ENCODE data around the gene GYS2.

GYS2 gene

GRCh38 chr12:21615431-21615830 is 10.8 kb upstream of the GYS2 start:
- no peak overlapping the region for H3K4me2 ChIP-seq (ENCODE audit: low read depth, low read length, poor library complexity, severe bottlenecking)
- H3K27me3 ChIP-seq (ENCODE audit: low read length), result no peaks in the 10 kb centered on the region
- no peaks in the 10 kb centered on the region for H3K9me3 ChIP-seq (ENCODE audit: insufficient read depth, low read length)
- no peak overlapping the region for H3K27ac ChIP-seq (ENCODE audit: low read depth, low read length)
- H3K36me3 ChIP-seq (ENCODE audit: low read length), result no peaks in the 10 kb centered on the region
- H3F3A ChIP-seq (ENCODE audit: insufficient read depth), result no peaks in the 10 kb centered on the region
- no peaks in the 10 kb centered on the region for H3K9me2 ChIP-seq (replicated peaks; ENCODE audit: insufficient read depth, low read length)
- H3K79me2 ChIP-seq (ENCODE audit: insufficient read depth, low read length), result no peaks in the 10 kb centered on the region
- no peak for TF ChIP-seq EZH2phosphoT487 (conservative IDR thresholded peaks at IDR 0.05; ENCODE audit: low read length)
- TF ChIP-seq CTCF (IDR thresholded peaks at IDR 0.05; ENCODE audit: insufficient read depth, low read length, poor library complexity, severe bottlenecking), result no peak
- H3K4me3 ChIP-seq (ENCODE audit: insufficient read depth, low read length, poor library complexity, severe bottlenecking), result no peak overlapping the region
- no peaks in the 10 kb centered on the region for H4K20me1 ChIP-seq (ENCODE audit: low read depth, low read length)
- H3K9ac ChIP-seq (ENCODE audit: low read length), result no peak overlapping the region
- H2AFZ ChIP-seq (ENCODE audit: low read depth, low read length, severe bottlenecking), result no peak overlapping the region

GRCh38 chr12:21614506-21614905 is 9.9 kb upstream of the GYS2 start:
- H4K20me1 ChIP-seq (ENCODE audit: low read depth, low read length), result no peaks in the 10 kb centered on the region
- H3K27ac ChIP-seq (ENCODE audit: low read depth, low read length), result no peak overlapping the region
- H3K79me2 ChIP-seq (ENCODE audit: insufficient read depth, low read length), result no peaks in the 10 kb centered on the region
- H3K9me3 ChIP-seq (ENCODE audit: insufficient read depth, low read length), result no peaks in the 10 kb centered on the region
- H3K4me2 ChIP-seq (ENCODE audit: low read depth, low read length, poor library complexity, severe bottlenecking), result no peak overlapping the region
- H2AFZ ChIP-seq (ENCODE audit: low read depth, low read length, severe bottlenecking), result no peak overlapping the region
- no peaks in the 10 kb centered on the region for H3F3A ChIP-seq (ENCODE audit: insufficient read depth)
- no peaks in the 10 kb centered on the region for H3K27me3 ChIP-seq (ENCODE audit: low read length)
- no peak overlapping the region for H3K9ac ChIP-seq (ENCODE audit: low read length)
- no peak for TF ChIP-seq EZH2phosphoT487 (conservative IDR thresholded peaks at IDR 0.05; ENCODE audit: low read length)
- H3K36me3 ChIP-seq (ENCODE audit: low read length), result no peaks in the 10 kb centered on the region
- no peaks in the 10 kb centered on the region for H3K9me2 ChIP-seq (replicated peaks; ENCODE audit: insufficient read depth, low read length)
- H3K4me3 ChIP-seq (ENCODE audit: insufficient read depth, low read length, poor library complexity, severe bottlenecking), result no peak overlapping the region

- Histone ChIP-seq H3K9me3 (ENCODE audit: insufficient read depth, low read length) (no peaks in the 10 kb centered on the region), H2AFZ (ENCODE audit: low read depth, low read length, severe bottlenecking) (no peak overlapping the region), H3F3A (ENCODE audit: insufficient read depth) (no peaks in the 10 kb centered on the region), H3K4me3 (ENCODE audit: insufficient read depth, low read length, poor library complexity, severe bottlenecking) (no peak overlapping the region), H4K20me1 (ENCODE audit: low read depth, low read length) (no peaks in the 10 kb centered on the region), H3K9ac (ENCODE audit: low read length) (no peak overlapping the region), H3K4me2 (ENCODE audit: low read depth, low read length, poor library complexity, severe bottlenecking) (no peak overlapping the region), H3K27ac (ENCODE audit: low read depth, low read length) (no peak overlapping the region), H3K36me3 (ENCODE audit: low read length) (no peaks in the 10 kb centered on the region), H3K79me2 (ENCODE audit: insufficient read depth, low read length) (no peaks in the 10 kb centered on the region), H3K27me3 (ENCODE audit: low read length) (no peaks in the 10 kb centered on the region), H3K9me2 (replicated peaks; ENCODE audit: insufficient read depth, low read length) (no peaks in the 10 kb centered on the region)
- TF ChIP-seq EZH2phosphoT487 (conservative IDR thresholded peaks at IDR 0.05; ENCODE audit: low read length) (no peak), CTCF (IDR thresholded peaks at IDR 0.05; ENCODE audit: insufficient read depth, low read length, poor library complexity, severe bottlenecking) (no peak)
Measured at GRCh38 chr12:21613931-21614330, 9.3 kb upstream of the GYS2 start.

GRCh38 chr12:21608196-21608595 is 3.5 kb upstream of the GYS2 start:
- H3K4me3 ChIP-seq (ENCODE audit: insufficient read depth, low read length, poor library complexity, severe bottlenecking), result no peak overlapping the region
- no peaks in the 10 kb centered on the region for H3K79me2 ChIP-seq (ENCODE audit: insufficient read depth, low read length)
- H3K9ac ChIP-seq (ENCODE audit: low read length), result no peak overlapping the region
- TF ChIP-seq EZH2phosphoT487 (conservative IDR thresholded peaks at IDR 0.05; ENCODE audit: low read length) (no peak), CTCF (IDR thresholded peaks at IDR 0.05; ENCODE audit: insufficient read depth, low read length, poor library complexity, severe bottlenecking) (no peak)
- H3K4me2 ChIP-seq (ENCODE audit: low read depth, low read length, poor library complexity, severe bottlenecking), result no peak overlapping the region
- no peaks in the 10 kb centered on the region for H3F3A ChIP-seq (ENCODE audit: insufficient read depth)
- no peaks in the 10 kb centered on the region for H3K36me3 ChIP-seq (ENCODE audit: low read length)
- H2AFZ ChIP-seq (ENCODE audit: low read depth, low read length, severe bottlenecking), result no peak overlapping the region
- no peak overlapping the region for H3K27ac ChIP-seq (ENCODE audit: low read depth, low read length)
- H3K9me2 ChIP-seq (replicated peaks; ENCODE audit: insufficient read depth, low read length), result no peaks in the 10 kb centered on the region
- H3K27me3 ChIP-seq (ENCODE audit: low read length), result no peaks in the 10 kb centered on the region
- H3K9me3 ChIP-seq (ENCODE audit: insufficient read depth, low read length), result no peaks in the 10 kb centered on the region
- no peaks in the 10 kb centered on the region for H4K20me1 ChIP-seq (ENCODE audit: low read depth, low read length)

Measured in SU-DHL-6 (cell line).